PC-3 (cell line): ENCODE measurements around the gene ILKAP.

ENCODE experiments used
- CTCF ChIP-seq: fragments of 300-600 bp; sonication (generic); conservative IDR thresholded peaks from 2 replicates; pipeline ENCODE4 v1.5.1; 2017; ENCODE audit warnings: antibody characterized with exemption, low read depth, mild to moderate bottlenecking, low read length
- EZH2 ChIP-seq: fragments of 300-600 bp; sonication (generic); IDR thresholded peaks from one replicate; pipeline ENCODE4 v1.6.1; 2017; ENCODE audit warnings: antibody characterized with exemption, mild to moderate bottlenecking, low read length; ENCODE audit not compliant: unreplicated experiment
- EZH2phosphoT487 ChIP-seq: fragments of 300-600 bp; sonication (generic); IDR thresholded peaks from 2 replicates; pipeline ENCODE4 v1.6.1; 2018; ENCODE audit warnings: mild to moderate bottlenecking, antibody characterized with exemption, low read length, borderline replicate concordance

GRCh38 chr2:238190445-238190844 is 13.1 kb downstream of the ILKAP start:
- no peak for TF ChIP-seq CTCF
- TF ChIP-seq EZH2, result no peak
- no peak for TF ChIP-seq EZH2phosphoT487
